Fibroblast of the aortic adventitia (primary cell): ENCODE measurements around the gene MBD5. TPM values are rescaled to one million over a fixed set of nuclear protein-coding genes. Genes with fewer than 3 reads are reported as not detected.

Experiments
- DNase-seq: peaks from one replicate; pipeline ENCODE4 v3.0.0-alpha.2; 2010; ENCODE audit warnings: low read depth
- H3K4me3 ChIP-seq: 2 replicates; pipeline ENCODE4 v1.5.1; 2011; ENCODE audit warnings: low read depth, mild to moderate bottlenecking, control low read depth, low read length, moderate library complexity
- total RNA-seq: library from RNA; depleted of rRNA; stranded (reverse); fragments of >200 nt; gene quantifications from 2 replicates; pipeline ENCODE4 v1.2.3, GENCODE V29; 2012; ENCODE audit warnings: low replicate concordance
- TF ChIP-seq, protein P1 (sequence below): IDR thresholded peaks from 2 replicates; pipeline ENCODE4 v1.5.1; 2011; ENCODE audit warnings: mild to moderate bottlenecking, low read length, control low read depth, inconsistent platforms; ENCODE audit not compliant: insufficient read depth

MBD5 gene
- total RNA-seq, 1 donor, result 41.4 TPM

DNA sequence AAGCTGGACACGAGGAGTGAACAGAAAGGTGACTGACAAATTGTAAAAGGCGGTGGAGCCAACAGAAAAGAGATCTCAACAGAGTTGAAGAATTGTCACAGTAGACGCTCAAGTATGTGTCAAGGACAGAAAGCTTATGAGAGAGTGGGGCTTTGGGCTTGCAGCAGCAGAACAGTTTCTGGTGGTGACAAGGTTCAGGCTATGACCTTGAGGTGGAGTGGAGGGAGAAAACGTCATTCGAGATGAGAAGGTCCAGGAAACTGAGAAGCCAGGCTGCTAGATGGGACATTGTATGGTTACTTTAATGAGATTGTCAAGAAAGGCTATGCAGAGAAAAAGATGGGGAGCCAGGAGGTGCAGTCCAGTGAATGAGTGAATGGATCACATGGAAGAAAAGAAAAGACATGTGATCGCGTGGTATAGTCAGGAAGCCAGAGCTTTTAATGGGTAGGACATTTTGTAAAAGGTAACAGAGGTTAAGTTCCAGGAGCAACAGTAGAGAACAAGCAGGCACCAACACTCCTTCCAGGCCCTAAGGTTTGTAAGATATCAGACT lies 532.5 kb downstream of the MBD5 start:
- TF ChIP-seq, protein P1, sequence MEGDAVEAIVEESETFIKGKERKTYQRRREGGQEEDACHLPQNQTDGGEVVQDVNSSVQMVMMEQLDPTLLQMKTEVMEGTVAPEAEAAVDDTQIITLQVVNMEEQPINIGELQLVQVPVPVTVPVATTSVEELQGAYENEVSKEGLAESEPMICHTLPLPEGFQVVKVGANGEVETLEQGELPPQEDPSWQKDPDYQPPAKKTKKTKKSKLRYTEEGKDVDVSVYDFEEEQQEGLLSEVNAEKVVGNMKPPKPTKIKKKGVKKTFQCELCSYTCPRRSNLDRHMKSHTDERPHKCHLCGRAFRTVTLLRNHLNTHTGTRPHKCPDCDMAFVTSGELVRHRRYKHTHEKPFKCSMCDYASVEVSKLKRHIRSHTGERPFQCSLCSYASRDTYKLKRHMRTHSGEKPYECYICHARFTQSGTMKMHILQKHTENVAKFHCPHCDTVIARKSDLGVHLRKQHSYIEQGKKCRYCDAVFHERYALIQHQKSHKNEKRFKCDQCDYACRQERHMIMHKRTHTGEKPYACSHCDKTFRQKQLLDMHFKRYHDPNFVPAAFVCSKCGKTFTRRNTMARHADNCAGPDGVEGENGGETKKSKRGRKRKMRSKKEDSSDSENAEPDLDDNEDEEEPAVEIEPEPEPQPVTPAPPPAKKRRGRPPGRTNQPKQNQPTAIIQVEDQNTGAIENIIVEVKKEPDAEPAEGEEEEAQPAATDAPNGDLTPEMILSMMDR, result no peak
- peak overlapping the region; percentile 56 for H3K4me3 ChIP-seq
- DNase-seq, result no peak

DNA sequence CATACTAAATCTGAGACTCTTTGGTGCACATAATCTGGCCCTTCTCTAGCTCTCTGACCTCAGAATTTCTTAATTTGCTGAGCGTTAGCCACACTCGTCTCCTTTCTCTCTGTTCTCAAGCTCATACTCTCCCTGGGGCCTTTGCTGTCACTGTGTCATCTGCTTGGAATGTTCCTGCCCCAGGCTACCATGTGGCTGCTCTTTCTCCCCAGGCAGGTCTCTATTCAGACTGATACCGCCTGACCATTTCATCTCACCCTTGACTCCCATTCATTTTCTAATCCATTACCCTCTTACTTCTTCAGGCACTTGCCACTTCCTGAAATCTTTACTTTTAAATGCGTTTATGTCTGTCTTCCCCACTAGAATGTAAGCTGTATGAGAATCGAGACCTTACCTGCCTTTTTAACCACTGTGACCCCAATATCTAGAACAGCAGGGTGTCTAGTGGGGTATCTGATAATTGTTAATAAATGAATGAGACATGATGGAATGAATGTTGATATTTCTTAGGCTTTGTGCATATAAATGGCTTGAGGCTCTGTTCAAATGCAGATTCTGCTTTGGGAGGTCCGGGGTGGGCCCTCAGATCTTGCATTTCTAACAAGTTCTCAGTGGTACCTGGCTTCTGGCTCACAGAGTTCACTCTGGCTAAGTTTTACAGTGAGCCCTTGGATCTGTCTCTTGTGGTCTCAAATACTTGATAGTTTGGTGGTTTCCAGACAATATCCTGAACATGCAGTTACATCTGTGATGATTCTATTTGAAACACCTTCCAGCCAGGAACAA lies 533.8 kb downstream of the MBD5 start:
- no peak overlapping the region for H3K4me3 ChIP-seq
- no peak for DNase-seq
- TF ChIP-seq, protein P1, result no peak

DNA sequence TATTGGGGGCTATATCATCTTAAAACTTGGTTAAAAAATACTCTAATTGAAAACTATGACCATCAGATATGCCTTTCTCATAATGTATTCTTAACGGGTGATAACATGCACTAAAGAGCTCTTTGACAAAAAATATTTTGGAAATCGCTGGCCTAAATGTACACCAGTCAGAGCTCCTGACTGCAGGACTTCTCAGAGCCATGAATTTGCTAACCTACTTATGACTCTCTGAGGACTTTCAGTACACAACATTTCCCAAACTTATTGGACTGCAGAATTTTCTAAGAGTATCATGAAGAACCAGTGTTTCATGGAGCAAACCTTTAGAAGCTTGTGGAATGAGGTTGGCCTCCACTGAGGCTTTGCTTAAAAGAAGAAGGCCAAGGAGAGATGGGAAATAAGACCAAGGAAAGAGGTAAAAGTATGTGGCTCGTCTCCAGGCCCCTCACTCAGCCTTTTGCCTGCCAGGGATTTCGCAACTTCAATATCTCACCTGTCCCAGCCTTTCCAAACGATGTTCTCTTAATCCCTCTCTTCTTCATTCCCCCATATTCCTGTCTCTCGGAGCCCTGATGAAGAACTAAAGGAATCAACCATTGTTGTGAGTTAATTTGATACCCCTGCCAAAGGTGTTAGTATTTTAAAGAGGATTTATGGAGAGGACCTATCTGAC lies 534.9 kb downstream of the MBD5 start:
- DNase-seq, result no peak
- TF ChIP-seq, protein P1, result no peak
- no peak overlapping the region for H3K4me3 ChIP-seq

DNA sequence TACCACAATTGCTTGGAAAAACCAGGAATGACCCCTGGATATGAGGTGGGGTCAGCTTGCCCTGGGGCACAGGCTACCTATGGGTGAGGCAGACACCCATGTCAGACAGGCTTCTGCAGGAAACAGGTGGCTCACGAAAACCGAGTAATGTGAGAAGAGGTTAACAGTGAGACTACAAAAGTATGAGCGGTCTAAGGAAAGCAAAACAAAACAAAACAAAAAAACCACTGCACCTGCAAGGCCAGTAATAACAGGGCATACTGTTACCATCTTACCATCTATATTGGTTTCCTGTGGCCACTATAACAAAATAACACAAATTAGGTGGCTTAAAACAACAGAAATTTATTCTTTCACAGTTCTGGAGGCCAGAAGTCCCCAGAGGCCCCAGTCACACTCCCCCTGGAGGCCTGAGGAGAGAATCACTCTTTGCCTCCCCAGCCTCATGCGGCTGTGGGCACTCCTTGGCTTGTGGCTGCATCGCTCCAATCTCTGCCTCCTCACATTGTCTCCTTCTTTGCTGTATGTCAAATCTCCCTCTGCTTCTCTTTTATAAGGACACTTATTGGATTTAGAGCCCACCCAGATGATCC lies 537.0 kb downstream of the MBD5 start:
- no peak overlapping the region for H3K4me3 ChIP-seq
- DNase-seq, result no peak
- TF ChIP-seq, protein P1, result no peak

DNA sequence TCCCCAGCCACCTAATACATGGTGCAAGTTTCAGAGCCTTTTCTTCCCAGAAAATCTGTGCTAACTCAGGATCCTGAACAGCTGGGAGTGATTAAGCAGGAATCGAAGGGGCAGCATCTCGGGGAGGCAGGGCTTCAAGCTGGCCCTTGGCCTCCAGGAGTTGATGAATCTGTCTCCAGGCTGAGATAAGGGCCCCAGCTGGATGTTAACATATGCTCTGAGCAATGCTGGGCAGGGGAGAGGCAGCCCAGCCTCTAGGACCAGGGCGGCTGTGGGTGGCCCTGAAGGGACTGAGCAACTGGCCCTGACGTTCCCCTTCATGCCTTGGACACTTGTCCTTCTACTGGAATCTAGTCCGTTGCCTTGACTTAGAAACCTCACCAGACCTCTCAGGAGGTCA lies 539.6 kb downstream of the MBD5 start:
- no peak overlapping the region for H3K4me3 ChIP-seq
- TF ChIP-seq, protein P1, result no peak
- peak; percentile 65 for DNase-seq

DNA sequence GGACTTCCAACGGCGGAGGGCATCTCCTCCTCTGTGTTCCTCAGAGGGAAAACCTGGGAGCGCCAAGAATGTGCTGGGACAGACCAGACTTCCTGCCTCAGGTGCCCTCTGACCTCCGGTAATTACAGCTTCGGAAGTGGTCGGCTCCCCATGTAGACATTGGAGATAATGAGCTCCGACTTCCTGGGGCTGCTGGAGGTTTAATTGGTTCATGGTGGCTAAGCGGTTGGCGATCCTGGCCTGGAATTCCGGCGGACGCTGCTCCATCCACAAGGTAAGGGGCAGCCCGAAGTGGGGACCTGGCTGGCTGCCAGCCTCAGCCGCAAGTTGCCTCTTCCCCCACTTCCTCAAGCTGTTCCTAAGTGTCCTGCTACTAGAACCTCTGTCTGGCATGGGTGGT lies 540.5 kb downstream of the MBD5 start:
- DNase-seq, result no peak
- TF ChIP-seq, protein P1, result no peak
- H3K4me3 ChIP-seq, result no peak overlapping the region
